Measurements from ENCODE around the gene BAIAP2.

GRCh38 chr17:81027038-81027437 lies 7.9 kb upstream of the BAIAP2 start:
- TF ChIP-seq FOXP2 (optimal IDR thresholded peaks at IDR 0.05; ENCODE audit: borderline replicate concordance, extremely low read depth, extremely low read length, insufficient read depth) (no peak), POLR2AphosphoS5 (IDR thresholded peaks at IDR 0.05; ENCODE audit: low read depth, low read length) (no peak), TAF1 (IDR thresholded peaks at IDR 0.05; ENCODE audit: borderline replicate concordance, insufficient read depth, low read length) (no peak)

Data from PFSK-1 (cell line).